Hepatocyte (in vitro differentiated cells): Measurements from ENCODE around the gene ADAM15. TPM values are rescaled to one million over a fixed set of nuclear protein-coding genes. Genes with fewer than 3 reads are reported as not detected.

Experiments
- DNase-seq: peaks from one replicate; pipeline ENCODE4 v3.0.0-alpha.2; 2016; ENCODE audit warnings: low spot score
- H2AFZ ChIP-seq: fragments of 200-600 bp; sonication (generic); 2 replicates; pipeline ENCODE4 v1.6.0; 2016; ENCODE audit warnings: antibody characterized with exemption, mild to moderate bottlenecking
- H3K27ac ChIP-seq: fragments of 200-600 bp; sonication (generic); 2 replicates; pipeline ENCODE4 v1.5.1; 2016; ENCODE audit warnings: mild to moderate bottlenecking
- H3K27me3 ChIP-seq: fragments of 200-600 bp; sonication (generic); 2 replicates; pipeline ENCODE4 v1.6.1; 2016
- H3K36me3 ChIP-seq: fragments of 200-600 bp; sonication (generic); replicated peaks from 2 replicates; pipeline ENCODE4 v1.5.1; 2016; ENCODE audit warnings: low read depth; ENCODE audit not compliant: insufficient read depth
- H3K4me1 ChIP-seq: fragments of 200-600 bp; sonication (generic); 2 replicates; pipeline ENCODE4 v1.5.1; 2016; ENCODE audit warnings: mild to moderate bottlenecking, moderate library complexity; ENCODE audit not compliant: insufficient read depth
- H3K4me2 ChIP-seq: fragments of 200-600 bp; sonication (generic); 2 replicates; pipeline ENCODE4 v1.6.0; 2016
- H3K4me3 ChIP-seq: fragments of 200-600 bp; sonication (generic); 2 replicates; pipeline ENCODE4 v1.5.1; 2016; ENCODE audit warnings: mild to moderate bottlenecking
- H3K79me2 ChIP-seq: fragments of 200-600 bp; sonication (generic); 2 replicates; pipeline ENCODE4 v1.6.0; 2017; ENCODE audit warnings: mild to moderate bottlenecking
- H3K9me2 ChIP-seq: fragments of 200-600 bp; sonication (generic); replicated peaks from 2 replicates; pipeline ENCODE4 v1.6.0; 2017; ENCODE audit warnings: mild to moderate bottlenecking; ENCODE audit not compliant: insufficient read depth
- H3K9me3 ChIP-seq: fragments of 200-600 bp; sonication (generic); 2 replicates; pipeline ENCODE4 v1.5.1; 2016; ENCODE audit warnings: low read depth, mild to moderate bottlenecking
- H4K20me1 ChIP-seq: fragments of 200-600 bp; sonication (generic); 2 replicates; pipeline ENCODE4 v1.6.0; 2016; ENCODE audit warnings: mild to moderate bottlenecking; ENCODE audit not compliant: insufficient read depth, poor library complexity, severe bottlenecking
- EZH2 ChIP-seq: fragments of 200-600 bp; sonication (generic); IDR thresholded peaks from 2 replicates; pipeline ENCODE4 v1.6.1; 2016; ENCODE audit warnings: antibody characterized with exemption, mild to moderate bottlenecking, borderline replicate concordance
- EZH2phosphoT487 ChIP-seq: fragments of 200-600 bp; sonication (generic); IDR thresholded peaks from one replicate; pipeline ENCODE4 v1.6.1; 2018; ENCODE audit warnings: antibody characterized with exemption, mild to moderate bottlenecking, low read depth, moderate library complexity; ENCODE audit not compliant: unreplicated experiment, severe bottlenecking
- WGBS: methylation state at CpG from one replicate; pipeline ENCODE4 v1.1.6; 2016; ENCODE audit warnings: low lambda C conversion rate; ENCODE audit errors: missing lambda C conversion rate; 5-methylcytosine and 5-hydroxymethylcytosine counted together
- polyA plus RNA-seq: library from polyadenylated mRNA; unstranded; fragments of >200 nt; fragmentation: Nextera tagmentation; extraction: Ambion mirVana; gene quantifications from 2 replicates; pipeline ENCODE4 v1.2.1, GENCODE V29; 2016
- total RNA-seq: library from RNA; depleted of rRNA; stranded (reverse); fragments of >200 nt; gene quantifications from 2 replicates; pipeline ENCODE4 v1.2.3, GENCODE V29; 2014
- TF ChIP-seq, protein P1 (sequence below): fragments of 200-600 bp; sonication (generic); IDR thresholded peaks from 2 replicates; pipeline ENCODE4 v1.5.1; 2016; ENCODE audit warnings: antibody characterized with exemption, mild to moderate bottlenecking; ENCODE audit not compliant: poor library complexity

The ADAM15 gene
- total RNA-seq (44.8 and 55.7 TPM in 2 replicates), polyA plus RNA-seq (108 and 117 TPM in 2 replicates)

DNA sequence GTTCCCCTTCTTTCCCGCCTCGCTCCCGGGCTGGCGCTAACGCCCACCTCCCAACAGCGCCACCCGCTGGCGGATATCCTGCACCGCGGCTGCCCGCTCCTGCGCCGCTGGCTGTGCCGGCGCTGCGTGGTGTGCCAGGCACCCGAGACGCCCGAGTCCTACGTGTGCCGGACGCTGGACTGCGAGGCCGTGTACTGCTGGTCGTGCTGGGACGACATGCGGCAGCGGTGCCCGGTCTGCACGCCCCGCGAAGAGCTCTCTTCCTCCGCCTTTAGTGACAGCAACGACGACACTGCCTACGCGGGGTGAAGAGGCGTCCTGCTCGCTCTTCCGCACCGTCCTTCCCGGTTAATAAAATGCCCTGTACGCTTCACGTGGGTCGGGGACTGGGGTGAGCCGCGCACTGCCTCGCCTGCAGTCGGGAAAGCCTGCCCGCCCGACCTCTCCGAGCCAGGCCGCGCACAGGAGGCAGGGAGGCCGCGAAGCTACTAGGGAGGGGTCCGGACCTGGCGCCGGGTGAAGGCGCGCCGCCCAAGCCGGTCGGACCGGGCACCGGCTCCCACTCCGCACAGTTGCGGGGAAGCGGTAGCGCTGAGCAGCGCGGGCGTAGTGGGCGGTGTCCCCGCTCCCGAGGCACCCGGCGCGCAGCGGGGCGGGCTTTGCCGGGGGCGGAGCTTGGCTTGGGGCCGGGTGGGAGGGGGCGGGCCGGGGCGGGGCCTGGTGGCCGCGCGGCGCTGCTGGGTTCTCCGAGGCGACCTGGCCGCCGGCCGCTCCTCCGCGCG is at the start of gene ADAM15:
ADAM15 (plus strand) TSS at position 757 of the 782 bp plus-strand sequence. CDS start 71 bp downstream, outside the sequence.
- H2AFZ ChIP-seq = peak within 1 kb of the TSS; percentile 84
- WGBS = 1% methylated on average over 94 of the region's 99 CpGs
- TF ChIP-seq EZH2phosphoT487 (no peak), EZH2 (no peak)
- TF ChIP-seq, protein P1, sequence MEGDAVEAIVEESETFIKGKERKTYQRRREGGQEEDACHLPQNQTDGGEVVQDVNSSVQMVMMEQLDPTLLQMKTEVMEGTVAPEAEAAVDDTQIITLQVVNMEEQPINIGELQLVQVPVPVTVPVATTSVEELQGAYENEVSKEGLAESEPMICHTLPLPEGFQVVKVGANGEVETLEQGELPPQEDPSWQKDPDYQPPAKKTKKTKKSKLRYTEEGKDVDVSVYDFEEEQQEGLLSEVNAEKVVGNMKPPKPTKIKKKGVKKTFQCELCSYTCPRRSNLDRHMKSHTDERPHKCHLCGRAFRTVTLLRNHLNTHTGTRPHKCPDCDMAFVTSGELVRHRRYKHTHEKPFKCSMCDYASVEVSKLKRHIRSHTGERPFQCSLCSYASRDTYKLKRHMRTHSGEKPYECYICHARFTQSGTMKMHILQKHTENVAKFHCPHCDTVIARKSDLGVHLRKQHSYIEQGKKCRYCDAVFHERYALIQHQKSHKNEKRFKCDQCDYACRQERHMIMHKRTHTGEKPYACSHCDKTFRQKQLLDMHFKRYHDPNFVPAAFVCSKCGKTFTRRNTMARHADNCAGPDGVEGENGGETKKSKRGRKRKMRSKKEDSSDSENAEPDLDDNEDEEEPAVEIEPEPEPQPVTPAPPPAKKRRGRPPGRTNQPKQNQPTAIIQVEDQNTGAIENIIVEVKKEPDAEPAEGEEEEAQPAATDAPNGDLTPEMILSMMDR = peak; percentile 98

DNA sequence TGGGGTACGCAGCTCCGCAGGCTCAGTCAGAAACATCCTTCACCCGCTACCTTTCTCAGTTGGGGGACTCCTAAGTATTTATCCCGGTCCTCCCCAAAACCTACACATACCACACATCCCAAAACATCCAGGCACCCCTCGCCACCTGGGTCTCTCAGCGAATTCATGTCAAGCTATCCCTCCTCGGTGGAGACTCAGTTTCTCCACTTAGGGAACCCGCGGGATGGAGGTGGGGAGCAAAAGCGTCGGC is 49.8 kb upstream of the ADAM15 start:
- Histone ChIP-seq H3K4me3 (peak overlapping the region; percentile 69), H4K20me1 (peaks cover 10% of the 10 kb centered on the region), H3K36me3 (no peaks in the 10 kb centered on the region), H2AFZ (peak overlapping the region; percentile 51), H3K27ac (peak overlapping the region; percentile 98), H3K27me3 (no peaks in the 10 kb centered on the region), H3K9me3 (no peaks in the 10 kb centered on the region), H3K4me2 (peak overlapping the region; percentile 92), H3K79me2 (peaks cover 40% of the 10 kb centered on the region), H3K9me2 (no peaks in the 10 kb centered on the region), H3K4me1 (peaks cover 17% of the 10 kb centered on the region)
- DNase-seq = no peak
- WGBS = under 1% methylated on average over 11 of the region's 11 CpGs
- TF ChIP-seq, protein P1 = no peak
- no peak for TF ChIP-seq EZH2phosphoT487
- TF ChIP-seq EZH2 = no peak

More for the DNA sequence above, at the start of gene ADAM15:
- Histone ChIP-seq H3K27me3 (no peaks in the 10 kb centered on the region), H3K27ac (peak within 1 kb of the TSS; percentile 87), H3K9me2 (no peaks in the 10 kb centered on the region), H3K36me3 (no peaks in the 10 kb centered on the region), H3K4me2 (peak within 1 kb of the TSS; percentile 93), H3K4me3 (peak within 1 kb of the TSS; percentile 92), H3K9me3 (no peaks in the 10 kb centered on the region), H3K4me1 (peaks cover 25% of the 10 kb centered on the region), H4K20me1 (no peaks in the 10 kb centered on the region), H3K79me2 (no peaks in the 10 kb centered on the region)
- peak; percentile 93 for DNase-seq

GRCh38 chr1:155001675-155002463 is 49.2 kb upstream of the ADAM15 start:
- Histone ChIP-seq H3K9me3 (no peaks in the 10 kb centered on the region), H3K27me3 (no peaks in the 10 kb centered on the region), H2AFZ (peak overlapping the region; percentile 51), H3K9me2 (no peaks in the 10 kb centered on the region), H4K20me1 (peaks cover 10% of the 10 kb centered on the region), H3K4me2 (peak overlapping the region; percentile 95), H3K4me3 (peak overlapping the region; percentile 69), H3K27ac (peak overlapping the region; percentile 98), H3K36me3 (no peaks in the 10 kb centered on the region), H3K4me1 (peaks cover 17% of the 10 kb centered on the region), H3K79me2 (peaks cover 45% of the 10 kb centered on the region)
- TF ChIP-seq, protein P1 = peak; percentile 57
- no peak for TF ChIP-seq EZH2phosphoT487
- peak; percentile 99 for DNase-seq
- WGBS = 0% methylated on average over 20 of the region's 38 CpGs
